ENCODE measurements around the gene CHST15. TPM values are rescaled to one million over a fixed set of nuclear protein-coding genes. Genes with fewer than 3 reads are reported as not detected.

CHST15 gene
- polyA plus RNA-seq, 1 donor from 2014 or later: 0.79 TPM

GRCh38 chr10:123974406-123974805 lies 119.0 kb downstream of the CHST15 start:
- Histone ChIP-seq H3K9me3 (ENCODE audit: low read length) (no peaks in the 10 kb centered on the region), H3K9me2 (ENCODE audit: insufficient read depth, low read length) (no peaks in the 10 kb centered on the region), H3K4me3 (ENCODE audit: low read length) (no peak overlapping the region), H3K36me3 (ENCODE audit: insufficient read depth, low read length) (no peaks in the 10 kb centered on the region), H3K79me2 (replicated peaks; ENCODE audit: insufficient read depth, low read length) (no peaks in the 10 kb centered on the region), H2AFZ (ENCODE audit: low read depth, low read length) (no peak overlapping the region), H3K27me3 (ENCODE audit: insufficient read depth, low read depth, low read length) (peaks cover 35% of the 10 kb centered on the region), H3K27ac (ENCODE audit: low read length) (no peak overlapping the region), H4K20me1 (ENCODE audit: insufficient read depth) (no peaks in the 10 kb centered on the region), H3F3A (ENCODE audit: insufficient read depth, low read length, poor library complexity, severe bottlenecking) (no peaks in the 10 kb centered on the region), H3K4me2 (ENCODE audit: low read length) (no peak overlapping the region), H3K9ac (ENCODE audit: low read length) (no peak overlapping the region)
- TF ChIP-seq REST (IDR thresholded peaks at IDR 0.05; ENCODE audit: borderline replicate concordance) (no peak), CTCF (IDR thresholded peaks at IDR 0.05; ENCODE audit: poor library complexity, severe bottlenecking) (no peak), MXI1 (conservative IDR thresholded peaks at IDR 0.05; ENCODE audit: poor library complexity, severe bottlenecking) (no peak), SMC3 (conservative IDR thresholded peaks at IDR 0.05; ENCODE audit: poor library complexity) (no peak), POLR2AphosphoS5 (IDR thresholded peaks at IDR 0.05) (no peak), EZH2 (IDR thresholded peaks at IDR 0.05; ENCODE audit: borderline replicate concordance, insufficient read depth, low read length, poor library complexity, severe bottlenecking) (no peak), RAD21 (conservative IDR thresholded peaks at IDR 0.05) (no peak), EP300 (conservative IDR thresholded peaks at IDR 0.05; ENCODE audit: poor library complexity, severe bottlenecking) (no peak)

- H3K4me3 ChIP-seq (ENCODE audit: low read length): peak overlapping the region; percentile 62
- no peak overlapping the region for H3K27ac ChIP-seq (ENCODE audit: low read length)
- no peaks in the 10 kb centered on the region for H3K36me3 ChIP-seq (ENCODE audit: insufficient read depth, low read length)
- H3K4me2 ChIP-seq (ENCODE audit: low read length): peak overlapping the region; percentile 19
- H3K79me2 ChIP-seq (replicated peaks; ENCODE audit: insufficient read depth, low read length): no peaks in the 10 kb centered on the region
- peak overlapping the region; percentile 2 for H2AFZ ChIP-seq (ENCODE audit: low read depth, low read length)
- TF ChIP-seq POLR2AphosphoS5 (IDR thresholded peaks at IDR 0.05): no peak
- peak; percentile 13 for TF ChIP-seq SMC3 (conservative IDR thresholded peaks at IDR 0.05; ENCODE audit: poor library complexity)
- TF ChIP-seq EP300 (conservative IDR thresholded peaks at IDR 0.05; ENCODE audit: poor library complexity, severe bottlenecking): no peak
- peak; percentile 39 for TF ChIP-seq CTCF (IDR thresholded peaks at IDR 0.05; ENCODE audit: poor library complexity, severe bottlenecking)
- peak; percentile 60 for TF ChIP-seq EZH2 (IDR thresholded peaks at IDR 0.05; ENCODE audit: borderline replicate concordance, insufficient read depth, low read length, poor library complexity, severe bottlenecking)
- TF ChIP-seq RAD21 (conservative IDR thresholded peaks at IDR 0.05): peak; percentile 18
- H3F3A ChIP-seq (ENCODE audit: insufficient read depth, low read length, poor library complexity, severe bottlenecking): no peaks in the 10 kb centered on the region
- peaks cover 46% of the 10 kb centered on the region for H3K27me3 ChIP-seq (ENCODE audit: insufficient read depth, low read depth, low read length)
- H4K20me1 ChIP-seq (ENCODE audit: insufficient read depth): no peaks in the 10 kb centered on the region
- H3K9ac ChIP-seq (ENCODE audit: low read length): no peak overlapping the region
- H3K9me3 ChIP-seq (ENCODE audit: low read length): no peaks in the 10 kb centered on the region
- H3K9me2 ChIP-seq (ENCODE audit: insufficient read depth, low read length): no peaks in the 10 kb centered on the region
Observed at GRCh38 chr10:123972481-123973401, 120.7 kb downstream of the CHST15 start.
